SK-N-SH (cell line): ENCODE measurements around the gene ANKRD10.

ENCODE experiments used
- CTCF ChIP-seq: fragments of 200-600 bp; sonication (generic); IDR thresholded peaks from 2 replicates; pipeline ENCODE4 v1.6.1; 2017; ENCODE audit warnings: antibody characterized with exemption, mild to moderate bottlenecking, moderate library complexity
- ELF1 ChIP-seq: IDR thresholded peaks from 2 replicates; pipeline ENCODE4 v1.4.0; 2012
- EP300 ChIP-seq, 2 experiments: IDR thresholded peaks; 2 replicates each; pipeline versions ENCODE4 v1.4.0 to v1.6.1; 2012; ENCODE audit warnings: borderline replicate concordance in 1 of 2, low read depth in 1 of 2, low read length in 1 of 2
- EZH2phosphoT487 ChIP-seq: fragments of 200-600 bp; sonication (generic); IDR thresholded peaks from 2 replicates; pipeline ENCODE4 v1.6.1; 2017; ENCODE audit warnings: low read depth, mixed run types, mild to moderate bottlenecking, antibody characterized with exemption, moderate library complexity, borderline replicate concordance
- FOSL2 ChIP-seq: IDR thresholded peaks from 2 replicates; pipeline ENCODE4 v1.4.0; 2012; ENCODE audit warnings: low read depth, mild to moderate bottlenecking, moderate library complexity, borderline replicate concordance
- FOXJ3 ChIP-seq: sonication (generic); formaldehyde crosslinking; IDR thresholded peaks from 2 replicates; pipeline ENCODE4 v1.5.1; 2020; ENCODE audit warnings: mild to moderate bottlenecking, missing genetic modification reagents
- FOXM1 ChIP-seq: IDR thresholded peaks from 2 replicates; pipeline ENCODE4 v1.4.0; 2012; ENCODE audit warnings: low read depth, mild to moderate bottlenecking
- MXI1 ChIP-seq: IDR thresholded peaks from 2 replicates; pipeline ENCODE4 v1.6.1; 2012; ENCODE audit warnings: mild to moderate bottlenecking, low read depth, low read length, improper control_type of control experiment
- RAD21 ChIP-seq: IDR thresholded peaks from 2 replicates; pipeline ENCODE4 v1.6.1; 2012; ENCODE audit warnings: mild to moderate bottlenecking, low read length
- REST ChIP-seq: IDR thresholded peaks from 2 replicates; pipeline ENCODE4 v1.6.1; 2012; ENCODE audit warnings: mild to moderate bottlenecking, low read depth, low read length, moderate library complexity
- RFX5 ChIP-seq: IDR thresholded peaks from 2 replicates; pipeline ENCODE4 v1.6.1; 2012; ENCODE audit warnings: mild to moderate bottlenecking, improper control_type of control experiment, low read length
- RXRA ChIP-seq: IDR thresholded peaks from 2 replicates; pipeline ENCODE4 v1.4.0; 2012; ENCODE audit warnings: low read depth, mild to moderate bottlenecking, borderline replicate concordance
- SIN3A ChIP-seq: IDR thresholded peaks from 2 replicates; pipeline ENCODE4 v1.6.1; 2012; ENCODE audit warnings: low read depth, mild to moderate bottlenecking, low read length, moderate library complexity, borderline replicate concordance
- ZBTB33 ChIP-seq: IDR thresholded peaks from 2 replicates; pipeline ENCODE4 v1.4.0; 2012; ENCODE audit warnings: low read depth, borderline replicate concordance

GRCh38 chr13:110831437-110832204 lies 83.2 kb downstream of the ANKRD10 start:
- TF ChIP-seq EP300 (IDR thresholded peaks at IDR 0.05; ENCODE audit: borderline replicate concordance in 1 of 2, low read depth in 1 of 2, low read length in 1 of 2) = no peak
- no peak for TF ChIP-seq EZH2phosphoT487
- no peak for TF ChIP-seq RFX5
- TF ChIP-seq CTCF = no peak
- TF ChIP-seq RAD21 = no peak
- TF ChIP-seq REST = no peak
- TF ChIP-seq MXI1 = no peak
- no peak for TF ChIP-seq FOXM1
- no peak for TF ChIP-seq ELF1
- TF ChIP-seq FOSL2 = no peak
- TF ChIP-seq FOXJ3 = no peak
- no peak for TF ChIP-seq RXRA
- no peak for TF ChIP-seq SIN3A
- no peak for TF ChIP-seq ZBTB33
